Measurements from ENCODE around the gene UTS2.
A peak's percentile ranks its signal among the peaks of the same experiment; 100 is the strongest.

Gene UTS2

GRCh38 chr1:7813677-7814373, 39.0 kb downstream of the UTS2 start:
- Histone ChIP-seq H2BK12ac (ENCODE audit: low read length) (no peak overlapping the region), H2BK120ac (ENCODE audit: low read depth, low read length) (no peak overlapping the region), H3K36me3 (replicated peaks in 1 of 2; ENCODE audit: control insufficient read depth in 2 of 2, insufficient read depth in 2 of 2, low read length in 2 of 2) (peaks cover 2 to 16% of the 10 kb centered on the region in 2 donors), H2BK15ac (ENCODE audit: low read length) (no peak overlapping the region), H3K4me1 (ENCODE audit: control insufficient read depth in 2 of 2, insufficient read depth in 1 of 2, low read depth in 1 of 2, low read length in 2 of 2) (peaks cover 0 to 1% of the 10 kb centered on the region in 2 donors), H3K27ac (replicated peaks; ENCODE audit: low read length) (no peak overlapping the region), H3K4ac (ENCODE audit: low read length) (no peak overlapping the region), H3K18ac (ENCODE audit: low read length) (no peak overlapping the region), H4K8ac (ENCODE audit: low read depth, low read length) (no peak overlapping the region), H3K4me2 (ENCODE audit: insufficient read depth, low read length, poor library complexity, severe bottlenecking) (no peak overlapping the region), H3K27me3 (ENCODE audit: control insufficient read depth in 3 of 3, insufficient read depth in 3 of 3, low read depth in 1 of 3, low read length in 3 of 3) (no peaks in the 10 kb centered on the region), H4K91ac (ENCODE audit: low read depth, low read length, poor library complexity) (no peak overlapping the region), H3K9ac (ENCODE audit: low read depth, low read length, poor library complexity) (no peak overlapping the region), H3K14ac (ENCODE audit: low read length) (no peak overlapping the region), H3K23ac (ENCODE audit: low read depth, low read length, poor library complexity) (no peak overlapping the region), H2AFZ (ENCODE audit: low read length) (no peak overlapping the region), H3K9me3 (replicated peaks in 1 of 2; ENCODE audit: control insufficient read depth in 2 of 2, insufficient read depth in 1 of 2, low read depth in 1 of 2, low read length in 2 of 2) (peaks cover 10 to 18% of the 10 kb centered on the region in 2 donors), H3K4me3 (ENCODE audit: low read length in 2 of 2) (no peak overlapping the region), H2AK5ac (ENCODE audit: low read depth, low read length) (no peak overlapping the region), H2BK5ac (ENCODE audit: low read length) (no peak overlapping the region), H3K79me1 (ENCODE audit: low read depth, low read length) (no peaks in the 10 kb centered on the region)
- WGBS, 2 donors (ENCODE audit: extremely low coverage in 2 of 2, insufficient read length in 2 of 2, insufficient replicate concordance in 1 of 2) = no CpG with 5 or more reads among the region's 3 CpGs
- no peak for DNase-seq (ENCODE audit: low spot score)

- no peak overlapping the region for H2BK12ac ChIP-seq (ENCODE audit: low read length)
These were observed 41.4 kb downstream of the UTS2 start for GRCh38 chr1:7811476-7811875.

GRCh38 chr1:7810395-7810794, 42.5 kb downstream of the UTS2 start:
- no peaks in the 10 kb centered on the region for H3K27me3 ChIP-seq (ENCODE audit: control insufficient read depth in 3 of 3, insufficient read depth in 3 of 3, low read depth in 1 of 3, low read length in 3 of 3)
- WGBS, 2 donors (ENCODE audit: extremely low coverage in 2 of 2, insufficient read length in 2 of 2, insufficient replicate concordance in 1 of 2) = no CpG with 5 or more reads among the region's 7 CpGs

More at GRCh38 chr1:7811476-7811875, 41.4 kb downstream of the UTS2 start:
- Histone ChIP-seq H4K8ac (ENCODE audit: low read depth, low read length) (no peak overlapping the region), H3K9ac (ENCODE audit: low read depth, low read length, poor library complexity) (no peak overlapping the region), H3K23ac (ENCODE audit: low read depth, low read length, poor library complexity) (no peak overlapping the region), H3K4me3 (ENCODE audit: low read length in 2 of 2) (no peak overlapping the region), H3K4ac (ENCODE audit: low read length) (no peak overlapping the region), H2BK15ac (ENCODE audit: low read length) (no peak overlapping the region), H2BK5ac (ENCODE audit: low read length) (no peak overlapping the region), H3K27me3 (ENCODE audit: control insufficient read depth in 3 of 3, insufficient read depth in 3 of 3, low read depth in 1 of 3, low read length in 3 of 3) (no peaks in the 10 kb centered on the region), H3K36me3 (replicated peaks in 1 of 2; ENCODE audit: control insufficient read depth in 2 of 2, insufficient read depth in 2 of 2, low read length in 2 of 2) (peaks cover 4 to 16% of the 10 kb centered on the region in 2 donors), H3K79me1 (ENCODE audit: low read depth, low read length) (no peaks in the 10 kb centered on the region), H3K14ac (ENCODE audit: low read length) (no peak overlapping the region), H3K27ac (replicated peaks; ENCODE audit: low read length) (no peak overlapping the region), H3K9me3 (replicated peaks in 1 of 2; ENCODE audit: control insufficient read depth in 2 of 2, insufficient read depth in 1 of 2, low read depth in 1 of 2, low read length in 2 of 2) (peaks cover 10 to 18% of the 10 kb centered on the region in 2 donors), H3K4me1 (ENCODE audit: control insufficient read depth in 2 of 2, insufficient read depth in 1 of 2, low read depth in 1 of 2, low read length in 2 of 2) (peaks cover 0 to 1% of the 10 kb centered on the region in 2 donors), H3K4me2 (ENCODE audit: insufficient read depth, low read length, poor library complexity, severe bottlenecking) (no peak overlapping the region), H2AK5ac (ENCODE audit: low read depth, low read length) (no peak overlapping the region), H3K18ac (ENCODE audit: low read length) (no peak overlapping the region), H4K91ac (ENCODE audit: low read depth, low read length, poor library complexity) (no peak overlapping the region), H2BK120ac (ENCODE audit: low read depth, low read length) (no peak overlapping the region), H2AFZ (ENCODE audit: low read length) (no peak overlapping the region)
- no peak for DNase-seq (ENCODE audit: low spot score)
- WGBS, 2 donors (ENCODE audit: extremely low coverage in 2 of 2, insufficient read length in 2 of 2, insufficient replicate concordance in 1 of 2) = no CpG with 5 or more reads among the region's 6 CpGs

GRCh38 chr1:7809742-7810141, 43.1 kb downstream of the UTS2 start:
- Histone ChIP-seq H3K27ac (replicated peaks; ENCODE audit: low read length) (no peak overlapping the region), H3K4me2 (ENCODE audit: insufficient read depth, low read length, poor library complexity, severe bottlenecking) (no peak overlapping the region), H2AK5ac (ENCODE audit: low read depth, low read length) (no peak overlapping the region), H2AFZ (ENCODE audit: low read length) (no peak overlapping the region), H4K8ac (ENCODE audit: low read depth, low read length) (no peak overlapping the region), H3K4me3 (ENCODE audit: low read length in 2 of 2) (no peak overlapping the region), H3K79me1 (ENCODE audit: low read depth, low read length) (no peaks in the 10 kb centered on the region), H3K18ac (ENCODE audit: low read length) (no peak overlapping the region), H2BK5ac (ENCODE audit: low read length) (no peak overlapping the region), H4K91ac (ENCODE audit: low read depth, low read length, poor library complexity) (no peak overlapping the region), H3K4me1 (ENCODE audit: control insufficient read depth in 2 of 2, insufficient read depth in 1 of 2, low read depth in 1 of 2, low read length in 2 of 2) (peaks cover 0 to 1% of the 10 kb centered on the region in 2 donors), H2BK15ac (ENCODE audit: low read length) (no peak overlapping the region), H3K14ac (ENCODE audit: low read length) (peak overlapping the region; percentile 25), H2BK120ac (ENCODE audit: low read depth, low read length) (no peak overlapping the region), H3K23ac (ENCODE audit: low read depth, low read length, poor library complexity) (no peak overlapping the region), H3K4ac (ENCODE audit: low read length) (no peak overlapping the region), H3K36me3 (replicated peaks in 1 of 2; ENCODE audit: control insufficient read depth in 2 of 2, insufficient read depth in 2 of 2, low read length in 2 of 2) (peaks cover 6 to 19% of the 10 kb centered on the region in 2 donors), H3K9ac (ENCODE audit: low read depth, low read length, poor library complexity) (no peak overlapping the region), H2BK12ac (ENCODE audit: low read length) (no peak overlapping the region), H3K27me3 (ENCODE audit: control insufficient read depth in 3 of 3, insufficient read depth in 3 of 3, low read depth in 1 of 3, low read length in 3 of 3) (no peaks in the 10 kb centered on the region), H3K9me3 (replicated peaks in 1 of 2; ENCODE audit: control insufficient read depth in 2 of 2, insufficient read depth in 1 of 2, low read depth in 1 of 2, low read length in 2 of 2) (peaks cover 10 to 18% of the 10 kb centered on the region in 2 donors)
- no peak for DNase-seq (ENCODE audit: low spot score)
- no CpG with 5 or more reads among the region's 13 CpGs for WGBS, 2 donors (ENCODE audit: extremely low coverage in 2 of 2, insufficient read length in 2 of 2, insufficient replicate concordance in 1 of 2)

More at GRCh38 chr1:7810395-7810794, 42.5 kb downstream of the UTS2 start:
- H3K79me1 ChIP-seq (ENCODE audit: low read depth, low read length) = no peaks in the 10 kb centered on the region
- H2AK5ac ChIP-seq (ENCODE audit: low read depth, low read length) = no peak overlapping the region
- no peak overlapping the region for H3K4me3 ChIP-seq (ENCODE audit: low read length in 2 of 2)
- H3K14ac ChIP-seq (ENCODE audit: low read length) = no peak overlapping the region
- H2BK5ac ChIP-seq (ENCODE audit: low read length) = no peak overlapping the region
- H3K36me3 ChIP-seq (replicated peaks in 1 of 2; ENCODE audit: control insufficient read depth in 2 of 2, insufficient read depth in 2 of 2, low read length in 2 of 2) = peaks cover 6 to 16% of the 10 kb centered on the region in 2 donors
- peaks cover 10 to 18% of the 10 kb centered on the region in 2 donors for H3K9me3 ChIP-seq (replicated peaks in 1 of 2; ENCODE audit: control insufficient read depth in 2 of 2, insufficient read depth in 1 of 2, low read depth in 1 of 2, low read length in 2 of 2)
- H3K9ac ChIP-seq (ENCODE audit: low read depth, low read length, poor library complexity) = peak overlapping the region; percentile 12
- H4K91ac ChIP-seq (ENCODE audit: low read depth, low read length, poor library complexity) = no peak overlapping the region
- H3K4me1 ChIP-seq (ENCODE audit: control insufficient read depth in 2 of 2, insufficient read depth in 1 of 2, low read depth in 1 of 2, low read length in 2 of 2) = peaks cover 0 to 1% of the 10 kb centered on the region in 2 donors
- no peak overlapping the region for H3K23ac ChIP-seq (ENCODE audit: low read depth, low read length, poor library complexity)
- H3K4me2 ChIP-seq (ENCODE audit: insufficient read depth, low read length, poor library complexity, severe bottlenecking) = no peak overlapping the region
- H3K4ac ChIP-seq (ENCODE audit: low read length) = no peak overlapping the region
- no peak overlapping the region for H2BK15ac ChIP-seq (ENCODE audit: low read length)
- no peak for DNase-seq (ENCODE audit: low spot score)
- no peak overlapping the region for H4K8ac ChIP-seq (ENCODE audit: low read depth, low read length)
- H2BK120ac ChIP-seq (ENCODE audit: low read depth, low read length) = no peak overlapping the region
- H3K27ac ChIP-seq (replicated peaks; ENCODE audit: low read length) = no peak overlapping the region
- H2AFZ ChIP-seq (ENCODE audit: low read length) = no peak overlapping the region
- no peak overlapping the region for H3K18ac ChIP-seq (ENCODE audit: low read length)
- H2BK12ac ChIP-seq (ENCODE audit: low read length) = no peak overlapping the region
